GM23338 (cell line): ENCODE results near the gene CD300E. TPM values are rescaled to one million over a fixed set of nuclear protein-coding genes. Genes with fewer than 3 reads are reported as not detected.

ENCODE experiments used
- ATAC-seq: fragments of 200-7000 bp; cut with Tn5 transposase; 3 replicates; pipeline ENCODE4 v1.9.1; 2020
- DNase-seq: peaks from one replicate; pipeline ENCODE4 v3.0.0-alpha.2; 2015; ENCODE audit warnings: low spot score
- H2AFZ ChIP-seq: fragments of 200-600 bp; sonication (generic); 2 replicates; pipeline ENCODE4 v1.8.0; 2016; ENCODE audit warnings: antibody characterized with exemption, mild to moderate bottlenecking, moderate library complexity
- H3F3A ChIP-seq: fragments of 200-600 bp; sonication (generic); replicated peaks from 2 replicates; pipeline ENCODE4 v1.8.0; 2017; ENCODE audit warnings: antibody characterized with exemption, mixed run types, low read depth
- H3K27ac ChIP-seq: fragments of 200-600 bp; sonication (generic); 2 replicates; pipeline ENCODE4 v1.6.1; 2016; ENCODE audit warnings: low read depth
- H3K27me3 ChIP-seq: fragments of 200-600 bp; sonication (generic); 2 replicates; pipeline ENCODE4 v1.8.0; 2016; ENCODE audit warnings: mild to moderate bottlenecking, mixed run types, moderate library complexity; ENCODE audit not compliant: insufficient read depth
- H3K36me3 ChIP-seq: fragments of 200-600 bp; sonication (generic); 2 replicates; pipeline ENCODE4 v1.8.0; 2016; ENCODE audit warnings: mild to moderate bottlenecking; ENCODE audit not compliant: insufficient read depth
- H3K4me1 ChIP-seq: fragments of 200-600 bp; sonication (generic); 2 replicates; pipeline ENCODE4 v1.8.0; 2016; ENCODE audit warnings: mild to moderate bottlenecking, moderate library complexity; ENCODE audit not compliant: insufficient read depth
- H3K4me2 ChIP-seq: fragments of 200-600 bp; sonication (generic); 2 replicates; pipeline ENCODE4 v1.7.1; 2017; ENCODE audit warnings: mixed run types
- H3K4me3 ChIP-seq: fragments of 200-600 bp; sonication (generic); 2 replicates; pipeline ENCODE4 v1.6.1; 2016; ENCODE audit warnings: mixed run types
- H3K79me2 ChIP-seq: fragments of 200-600 bp; sonication (generic); replicated peaks from 2 replicates; pipeline ENCODE4 v1.8.0; 2017; ENCODE audit warnings: mild to moderate bottlenecking; ENCODE audit not compliant: insufficient read depth
- H3K9me2 ChIP-seq: fragments of 200-600 bp; sonication (generic); 2 replicates; pipeline ENCODE4 v1.8.0; 2017; ENCODE audit not compliant: insufficient read depth
- H4K20me1 ChIP-seq: fragments of 200-600 bp; sonication (generic); replicated peaks from 2 replicates; pipeline ENCODE4 v1.8.0; 2017; ENCODE audit warnings: mild to moderate bottlenecking; ENCODE audit not compliant: insufficient read depth
- H3K27ac Mint-ChIP-seq: 2 replicates; pipeline ENCODE4 v1.8.0; 2020; ENCODE audit warnings: inconsistent platforms, mild to moderate bottlenecking, moderate library complexity, mixed read lengths
- H3K27me3 Mint-ChIP-seq: 3 replicates; pipeline ENCODE4 v1.8.0; 2022; ENCODE audit warnings: low read depth, mild to moderate bottlenecking, moderate library complexity, mixed read lengths, inconsistent platforms; ENCODE audit not compliant: insufficient read depth, poor library complexity
- H3K36me3 Mint-ChIP-seq: 3 replicates; pipeline ENCODE4 v1.8.0; 2021; ENCODE audit warnings: low read depth, mild to moderate bottlenecking, inconsistent platforms, moderate library complexity, mixed read lengths
- H3K4me1 Mint-ChIP-seq: 3 replicates; pipeline ENCODE4 v1.8.0; 2020; ENCODE audit warnings: mild to moderate bottlenecking, inconsistent platforms, mixed read lengths
- H3K4me3 Mint-ChIP-seq: 3 replicates; pipeline ENCODE4 v1.8.0; 2021; ENCODE audit warnings: moderate library complexity, mild to moderate bottlenecking, inconsistent platforms, mixed read lengths
- H3K9me3 Mint-ChIP-seq: 3 replicates; pipeline ENCODE4 v1.8.0; 2020; ENCODE audit warnings: moderate library complexity, mild to moderate bottlenecking, inconsistent platforms, mixed read lengths
- CREB1 ChIP-seq: fragments of 250-450 bp; sonication (Bioruptor Pico); IDR thresholded peaks from 2 replicates; pipeline ENCODE4 v1.5.0; 2020; ENCODE audit warnings: low read depth, mild to moderate bottlenecking, moderate library complexity
- EZH2 ChIP-seq: fragments of 200-600 bp; sonication (generic); IDR thresholded peaks from one replicate; pipeline ENCODE4 v1.8.0; 2017; ENCODE audit warnings: antibody characterized with exemption, mild to moderate bottlenecking, low read depth; ENCODE audit not compliant: unreplicated experiment
- EZH2phosphoT487 ChIP-seq: fragments of 200-600 bp; sonication (generic); IDR thresholded peaks from one replicate; pipeline ENCODE4 v1.8.1; 2018; ENCODE audit warnings: antibody characterized with exemption; ENCODE audit not compliant: unreplicated experiment
- JUNB ChIP-seq: IDR thresholded peaks from one replicate; pipeline ENCODE4 v1.6.1; 2016; ENCODE audit warnings: antibody characterized with exemption; ENCODE audit not compliant: unreplicated experiment
- NANOG ChIP-seq: IDR thresholded peaks from 2 replicates; pipeline ENCODE4 v1.6.1; 2016; ENCODE audit warnings: antibody characterized with exemption, borderline replicate concordance
- POLR2AphosphoS5 ChIP-seq: IDR thresholded peaks from 2 replicates; pipeline ENCODE4 v1.6.1; 2016; ENCODE audit warnings: antibody characterized with exemption, low read depth
- STAT1 ChIP-seq: IDR thresholded peaks from one replicate; pipeline ENCODE4 v1.6.1; 2016; ENCODE audit warnings: antibody characterized with exemption; ENCODE audit not compliant: unreplicated experiment
- ZNF114 ChIP-seq: fragments of 250-450 bp; sonication (Bioruptor Pico); IDR thresholded peaks from 2 replicates; pipeline ENCODE4 v1.5.0; 2020; ENCODE audit warnings: mild to moderate bottlenecking, moderate library complexity
- ZNF331 ChIP-seq: fragments of 250-450 bp; sonication (Bioruptor Pico); IDR thresholded peaks from 2 replicates; pipeline ENCODE4 v1.5.0; 2020; ENCODE audit warnings: low read depth, mild to moderate bottlenecking, moderate library complexity
- polyA plus RNA-seq: library from polyadenylated mRNA; unstranded; fragments of >200 nt; fragmentation: Nextera tagmentation; extraction: Ambion mirVana; gene quantifications from 2 replicates; pipeline ENCODE4 v1.2.1, GENCODE V29; 2016
- total RNA-seq: library from RNA; depleted of rRNA; stranded (reverse); fragments of >200 nt; shearing (Covaris generic); gene quantifications from 2 replicates; pipeline ENCODE4 v1.2.3, GENCODE V29; 2014
- TF ChIP-seq, protein P1 (sequence below): IDR thresholded peaks from 2 replicates; pipeline ENCODE4 v1.6.1; 2016; ENCODE audit warnings: antibody characterized with exemption
- TF ChIP-seq, protein P2 (sequence below): fragments of 250-450 bp; sonication (Bioruptor Pico); IDR thresholded peaks from 2 replicates; pipeline ENCODE4 v1.5.0; 2020; ENCODE audit warnings: mild to moderate bottlenecking, moderate library complexity
- TF ChIP-seq, protein P3 (sequence below): IDR thresholded peaks from one replicate; pipeline ENCODE4 v1.6.1; 2018; ENCODE audit warnings: antibody characterized with exemption; ENCODE audit not compliant: unreplicated experiment

CD300E gene
- total and polyA plus RNA-seq, 2 experiments from 2014 or later: not detected

DNA sequence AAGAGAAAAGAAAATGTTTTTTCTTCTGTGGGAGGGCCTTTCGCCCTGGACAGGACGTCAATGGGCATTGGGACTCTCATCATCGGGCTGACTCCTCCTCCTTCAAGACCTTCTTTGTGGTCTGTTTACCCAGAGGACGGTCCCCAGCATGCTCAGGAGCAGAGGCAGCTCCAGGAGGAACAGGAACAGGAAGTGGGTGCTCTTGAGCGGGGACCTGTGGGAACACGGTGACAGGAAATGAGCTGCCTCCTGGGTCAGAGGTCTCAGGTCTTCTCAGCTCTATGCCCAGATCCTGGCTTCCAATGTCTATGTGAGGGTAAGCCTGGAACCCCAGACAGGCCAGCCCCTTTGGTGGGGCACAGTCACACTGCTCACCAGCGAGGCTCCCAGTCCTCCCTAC lies 43.6 kb downstream of the CD300E start:
- H3K4me1 ChIP-seq: no peaks in the 10 kb centered on the region
- H3K4me1 Mint-ChIP-seq: peaks cover 7% of the 10 kb centered on the region; the same call in 2 of the 3 replicates
- no peaks in the 10 kb centered on the region for H3K36me3 ChIP-seq
- no peak for DNase-seq
- H3F3A ChIP-seq: no peaks in the 10 kb centered on the region
- no peak overlapping the region for H3K27ac ChIP-seq
- H3K27me3 ChIP-seq: no peaks in the 10 kb centered on the region
- H3K79me2 ChIP-seq: no peaks in the 10 kb centered on the region
- no peak overlapping the region for H2AFZ ChIP-seq
- no peak overlapping the region for H3K27ac Mint-ChIP-seq
- no peaks in the 10 kb centered on the region; the same call in 2 of the 3 replicates for H3K36me3 Mint-ChIP-seq
- ATAC-seq: no peak
- no peaks in the 10 kb centered on the region for H4K20me1 ChIP-seq
- TF ChIP-seq JUNB (no peak), NANOG (no peak), ZNF114 (CRISPR knock-in tag) (no peak), ZNF331 (CRISPR knock-in tag) (no peak), EZH2phosphoT487 (no peak), CREB1 (CRISPR knock-in tag) (no peak), POLR2AphosphoS5 (no peak), EZH2 (no peak), STAT1 (no peak)
- TF ChIP-seq, protein P1, sequence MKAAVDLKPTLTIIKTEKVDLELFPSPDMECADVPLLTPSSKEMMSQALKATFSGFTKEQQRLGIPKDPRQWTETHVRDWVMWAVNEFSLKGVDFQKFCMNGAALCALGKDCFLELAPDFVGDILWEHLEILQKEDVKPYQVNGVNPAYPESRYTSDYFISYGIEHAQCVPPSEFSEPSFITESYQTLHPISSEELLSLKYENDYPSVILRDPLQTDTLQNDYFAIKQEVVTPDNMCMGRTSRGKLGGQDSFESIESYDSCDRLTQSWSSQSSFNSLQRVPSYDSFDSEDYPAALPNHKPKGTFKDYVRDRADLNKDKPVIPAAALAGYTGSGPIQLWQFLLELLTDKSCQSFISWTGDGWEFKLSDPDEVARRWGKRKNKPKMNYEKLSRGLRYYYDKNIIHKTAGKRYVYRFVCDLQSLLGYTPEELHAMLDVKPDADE: no peak
- TF ChIP-seq, protein P2, sequence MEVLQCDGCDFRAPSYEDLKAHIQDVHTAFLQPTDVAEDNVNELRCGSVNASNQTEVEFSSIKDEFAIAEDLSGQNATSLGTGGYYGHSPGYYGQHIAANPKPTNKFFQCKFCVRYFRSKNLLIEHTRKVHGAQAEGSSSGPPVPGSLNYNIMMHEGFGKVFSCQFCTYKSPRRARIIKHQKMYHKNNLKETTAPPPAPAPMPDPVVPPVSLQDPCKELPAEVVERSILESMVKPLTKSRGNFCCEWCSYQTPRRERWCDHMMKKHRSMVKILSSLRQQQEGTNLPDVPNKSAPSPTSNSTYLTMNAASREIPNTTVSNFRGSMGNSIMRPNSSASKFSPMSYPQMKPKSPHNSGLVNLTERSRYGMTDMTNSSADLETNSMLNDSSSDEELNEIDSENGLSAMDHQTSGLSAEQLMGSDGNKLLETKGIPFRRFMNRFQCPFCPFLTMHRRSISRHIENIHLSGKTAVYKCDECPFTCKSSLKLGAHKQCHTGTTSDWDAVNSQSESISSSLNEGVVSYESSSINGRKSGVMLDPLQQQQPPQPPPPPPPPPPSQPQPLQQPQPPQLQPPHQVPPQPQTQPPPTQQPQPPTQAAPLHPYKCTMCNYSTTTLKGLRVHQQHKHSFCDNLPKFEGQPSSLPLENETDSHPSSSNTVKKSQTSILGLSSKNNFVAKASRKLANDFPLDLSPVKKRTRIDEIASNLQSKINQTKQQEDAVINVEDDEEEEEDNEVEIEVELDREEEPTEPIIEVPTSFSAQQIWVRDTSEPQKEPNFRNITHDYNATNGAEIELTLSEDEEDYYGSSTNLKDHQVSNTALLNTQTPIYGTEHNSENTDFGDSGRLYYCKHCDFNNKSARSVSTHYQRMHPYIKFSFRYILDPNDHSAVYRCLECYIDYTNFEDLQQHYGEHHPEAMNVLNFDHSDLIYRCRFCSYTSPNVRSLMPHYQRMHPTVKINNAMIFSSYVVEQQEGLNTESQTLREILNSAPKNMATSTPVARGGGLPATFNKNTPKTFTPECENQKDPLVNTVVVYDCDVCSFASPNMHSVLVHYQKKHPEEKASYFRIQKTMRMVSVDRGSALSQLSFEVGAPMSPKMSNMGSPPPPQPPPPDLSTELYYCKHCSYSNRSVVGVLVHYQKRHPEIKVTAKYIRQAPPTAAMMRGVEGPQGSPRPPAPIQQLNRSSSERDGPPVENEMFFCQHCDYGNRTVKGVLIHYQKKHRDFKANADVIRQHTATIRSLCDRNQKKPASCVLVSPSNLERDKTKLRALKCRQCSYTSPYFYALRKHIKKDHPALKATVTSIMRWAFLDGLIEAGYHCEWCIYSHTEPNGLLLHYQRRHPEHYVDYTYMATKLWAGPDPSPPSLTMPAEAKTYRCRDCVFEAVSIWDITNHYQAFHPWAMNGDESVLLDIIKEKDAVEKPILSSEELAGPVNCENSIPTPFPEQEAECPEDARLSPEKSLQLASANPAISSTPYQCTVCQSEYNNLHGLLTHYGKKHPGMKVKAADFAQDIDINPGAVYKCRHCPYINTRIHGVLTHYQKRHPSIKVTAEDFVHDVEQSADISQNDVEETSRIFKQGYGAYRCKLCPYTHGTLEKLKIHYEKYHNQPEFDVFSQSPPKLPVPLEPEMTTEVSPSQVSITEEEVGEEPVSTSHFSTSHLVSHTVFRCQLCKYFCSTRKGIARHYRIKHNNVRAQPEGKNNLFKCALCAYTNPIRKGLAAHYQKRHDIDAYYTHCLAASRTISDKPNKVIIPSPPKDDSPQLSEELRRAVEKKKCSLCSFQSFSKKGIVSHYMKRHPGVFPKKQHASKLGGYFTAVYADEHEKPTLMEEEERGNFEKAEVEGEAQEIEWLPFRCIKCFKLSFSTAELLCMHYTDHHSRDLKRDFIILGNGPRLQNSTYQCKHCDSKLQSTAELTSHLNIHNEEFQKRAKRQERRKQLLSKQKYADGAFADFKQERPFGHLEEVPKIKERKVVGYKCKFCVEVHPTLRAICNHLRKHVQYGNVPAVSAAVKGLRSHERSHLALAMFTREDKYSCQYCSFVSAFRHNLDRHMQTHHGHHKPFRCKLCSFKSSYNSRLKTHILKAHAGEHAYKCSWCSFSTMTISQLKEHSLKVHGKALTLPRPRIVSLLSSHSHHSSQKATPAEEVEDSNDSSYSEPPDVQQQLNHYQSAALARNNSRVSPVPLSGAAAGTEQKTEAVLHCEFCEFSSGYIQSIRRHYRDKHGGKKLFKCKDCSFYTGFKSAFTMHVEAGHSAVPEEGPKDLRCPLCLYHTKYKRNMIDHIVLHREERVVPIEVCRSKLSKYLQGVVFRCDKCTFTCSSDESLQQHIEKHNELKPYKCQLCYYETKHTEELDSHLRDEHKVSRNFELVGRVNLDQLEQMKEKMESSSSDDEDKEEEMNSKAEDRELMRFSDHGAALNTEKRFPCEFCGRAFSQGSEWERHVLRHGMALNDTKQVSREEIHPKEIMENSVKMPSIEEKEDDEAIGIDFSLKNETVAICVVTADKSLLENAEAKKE: no peak
- TF ChIP-seq, protein P3, sequence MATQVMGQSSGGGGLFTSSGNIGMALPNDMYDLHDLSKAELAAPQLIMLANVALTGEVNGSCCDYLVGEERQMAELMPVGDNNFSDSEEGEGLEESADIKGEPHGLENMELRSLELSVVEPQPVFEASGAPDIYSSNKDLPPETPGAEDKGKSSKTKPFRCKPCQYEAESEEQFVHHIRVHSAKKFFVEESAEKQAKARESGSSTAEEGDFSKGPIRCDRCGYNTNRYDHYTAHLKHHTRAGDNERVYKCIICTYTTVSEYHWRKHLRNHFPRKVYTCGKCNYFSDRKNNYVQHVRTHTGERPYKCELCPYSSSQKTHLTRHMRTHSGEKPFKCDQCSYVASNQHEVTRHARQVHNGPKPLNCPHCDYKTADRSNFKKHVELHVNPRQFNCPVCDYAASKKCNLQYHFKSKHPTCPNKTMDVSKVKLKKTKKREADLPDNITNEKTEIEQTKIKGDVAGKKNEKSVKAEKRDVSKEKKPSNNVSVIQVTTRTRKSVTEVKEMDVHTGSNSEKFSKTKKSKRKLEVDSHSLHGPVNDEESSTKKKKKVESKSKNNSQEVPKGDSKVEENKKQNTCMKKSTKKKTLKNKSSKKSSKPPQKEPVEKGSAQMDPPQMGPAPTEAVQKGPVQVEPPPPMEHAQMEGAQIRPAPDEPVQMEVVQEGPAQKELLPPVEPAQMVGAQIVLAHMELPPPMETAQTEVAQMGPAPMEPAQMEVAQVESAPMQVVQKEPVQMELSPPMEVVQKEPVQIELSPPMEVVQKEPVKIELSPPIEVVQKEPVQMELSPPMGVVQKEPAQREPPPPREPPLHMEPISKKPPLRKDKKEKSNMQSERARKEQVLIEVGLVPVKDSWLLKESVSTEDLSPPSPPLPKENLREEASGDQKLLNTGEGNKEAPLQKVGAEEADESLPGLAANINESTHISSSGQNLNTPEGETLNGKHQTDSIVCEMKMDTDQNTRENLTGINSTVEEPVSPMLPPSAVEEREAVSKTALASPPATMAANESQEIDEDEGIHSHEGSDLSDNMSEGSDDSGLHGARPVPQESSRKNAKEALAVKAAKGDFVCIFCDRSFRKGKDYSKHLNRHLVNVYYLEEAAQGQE: no peak
- no peak overlapping the region for H3K4me3 ChIP-seq
- H3K4me3 Mint-ChIP-seq: no peak overlapping the region
- peaks cover 2% of the 10 kb centered on the region for H3K9me3 Mint-ChIP-seq
- peaks cover 3% of the 10 kb centered on the region for H3K27me3 Mint-ChIP-seq
- H3K9me2 ChIP-seq: no peaks in the 10 kb centered on the region
- no peak overlapping the region for H3K4me2 ChIP-seq
